HepG2 (cell line): Measurements from ENCODE around the gene PPP1R12B. TPM values are rescaled to one million over a fixed set of nuclear protein-coding genes. Genes with fewer than 3 reads are reported as not detected.
"Not testable (repeated sequence)": the region's sequence is repeated elsewhere in the genome, so short reads cannot be mapped to it uniquely, and the experiment has no call there.

Source experiments
- ATAC-seq: fragments of 200-7000 bp; cut with Tn5 transposase; 3 replicates; pipeline ENCODE4 v1.9.1; 2020; ENCODE audit warnings: mild to moderate bottlenecking, moderate library complexity
- BruUV-seq: library from RNA; stranded (reverse); fragments of 400-500 nt; replicated peaks from 2 replicates; lab custom pipeline; 2021; lab: Mats Ljungman, UMichigan
- CTCF ChIA-PET: fragments of 300-600 bp; formaldehyde crosslinking; extraction: SDS; loops from one replicate; lab custom pipeline; 2021; ENCODE audit warnings: low total read pairs, inconsistent platforms, low intra/inter-chr PET ratio; lab: Yijun Ruan, JAX
- POLR2A ChIA-PET: fragments of 350-600 bp; sonication (Branson Sonifier 250); formaldehyde crosslinking; loops from one replicate; lab custom pipeline; 2020; ENCODE audit warnings: antibody characterized with exemption, inconsistent platforms; lab: Yijun Ruan, JAX
- DNase-seq: peaks from one replicate; pipeline ENCODE4 v3.0.0-alpha.2; 2015; ENCODE audit warnings: low spot score
- FAIRE-seq: peaks from 3 replicates; lab custom pipeline; 2011; peaks lifted over from hg19 to GRCh38; lab: Jason Lieb, UNC
- H2AFZ ChIP-seq: one replicate; pipeline ENCODE4 v1.6.1; 2011; ENCODE audit warnings: low read length, inconsistent platforms
- H3K27ac ChIP-seq: fragments of 300-600 bp; 3 replicates; pipeline ENCODE4 v1.8.0; 2011; ENCODE audit warnings: mixed run types, mild to moderate bottlenecking, mixed read lengths, low read length, inconsistent platforms; ENCODE audit not compliant: insufficient read depth; ENCODE audit errors: extremely low read length
- H3K27me3 ChIP-seq, 2 experiments: fragments of 200-600 bp in 1 of 2; 2 replicates in 1 of 2; 3 replicates in 1 of 2; pipeline versions ENCODE4 v1.6.0 to v1.8.0; 2011; ENCODE audit warnings: low read length in 2 of 2, mild to moderate bottlenecking in 2 of 2, moderate library complexity in 2 of 2, inconsistent platforms in 1 of 2; ENCODE audit not compliant: insufficient read depth in 2 of 2, control insufficient read depth in 1 of 2
- H3K36me3 ChIP-seq, 2 experiments: fragments of 200-600 bp in 1 of 2; replicated peaks in 1 of 2; 2 replicates in 1 of 2; 3 replicates in 1 of 2; pipeline versions ENCODE4 v1.5.1 to v1.8.0; 2011; ENCODE audit warnings: low read length in 2 of 2, inconsistent platforms in 1 of 2; ENCODE audit not compliant: insufficient read depth in 2 of 2, control insufficient read depth in 1 of 2
- H3K4me1 ChIP-seq: 2 replicates; pipeline ENCODE4 v1.5.1; 2012; ENCODE audit warnings: low read length, inconsistent platforms; ENCODE audit not compliant: insufficient read depth
- H3K4me2 ChIP-seq: 2 replicates; pipeline ENCODE4 v1.6.0; 2011; ENCODE audit warnings: low read depth, low read length, inconsistent platforms
- H3K4me3 ChIP-seq, 3 experiments: fragments of 200-600 bp in 1 of 3; sonication (generic), shearing (Covaris generic) in 1 of 3; replicated peaks in 1 of 3; 2 replicates each; pipeline ENCODE4 v1.5.1; 2011 to 2016; ENCODE audit warnings: low read length in 3 of 3, inconsistent platforms in 2 of 3, low read depth in 2 of 3, mild to moderate bottlenecking in 2 of 3, control low read depth in 1 of 3, mixed read lengths in 1 of 3; ENCODE audit not compliant: insufficient read depth in 1 of 3
- H3K79me2 ChIP-seq: one replicate; pipeline ENCODE4 v1.6.1; 2011; ENCODE audit warnings: low read length, inconsistent platforms; ENCODE audit not compliant: insufficient read depth
- H3K9ac ChIP-seq: 2 replicates; pipeline ENCODE4 v1.6.0; 2011; ENCODE audit warnings: mild to moderate bottlenecking, low read depth, low read length, inconsistent platforms; ENCODE audit not compliant: insufficient read depth
- H3K9me3 ChIP-seq: 2 replicates; pipeline ENCODE4 v1.5.1; 2012; ENCODE audit warnings: mild to moderate bottlenecking, low read length
- H4K20me1 ChIP-seq: 2 replicates; pipeline ENCODE4 v1.6.0; 2011; ENCODE audit warnings: inconsistent platforms, mild to moderate bottlenecking, low read length, moderate library complexity; ENCODE audit not compliant: insufficient read depth
- CBX1 ChIP-seq: IDR thresholded peaks from one replicate; pipeline ENCODE4 v1.6.1; 2016; ENCODE audit warnings: antibody characterized with exemption, low read depth
- FOXA1 ChIP-seq, 2 experiments: fragments of 450-650 bp in 1 of 2; sonication (generic) in 1 of 2; formaldehyde crosslinking in 1 of 2; IDR thresholded peaks; 2 replicates each; pipeline versions ENCODE4 v1.4.0 to v1.6.1; 2016 to 2020; ENCODE audit warnings: missing genetic modification reagents in 1 of 2
- KLF12 ChIP-seq: sonication (generic); formaldehyde crosslinking; IDR thresholded peaks from 2 replicates; pipeline ENCODE4 v1.4.0; 2020; ENCODE audit warnings: missing genetic modification reagents, borderline replicate concordance
- RBFOX2 ChIP-seq: fragments of 200-400 bp; formaldehyde crosslinking; IDR thresholded peaks from 2 replicates; pipeline ENCODE4 v1.6.1; 2017; ENCODE audit warnings: low read depth, mild to moderate bottlenecking, low read length
- ZNF12 ChIP-seq: sonication (generic); formaldehyde crosslinking; IDR thresholded peaks from 2 replicates; pipeline ENCODE4 v1.5.0; 2020; ENCODE audit warnings: missing genetic modification reagents
- ZNF253 ChIP-seq: sonication (generic); formaldehyde crosslinking; IDR thresholded peaks from 2 replicates; pipeline ENCODE4 v1.8.0; 2022; ENCODE audit warnings: mild to moderate bottlenecking, missing genetic modification reagents, borderline replicate concordance
- ZNF563 ChIP-seq: sonication (generic); formaldehyde crosslinking; IDR thresholded peaks from 2 replicates; pipeline ENCODE4 v1.8.0; 2022; ENCODE audit warnings: mild to moderate bottlenecking, moderate library complexity, missing genetic modification reagents
- WGBS: methylation state at CpG from one replicate; pipeline ENCODE4 v1.1.6; 2017; ENCODE audit warnings: low lambda C conversion rate; 5-methylcytosine and 5-hydroxymethylcytosine counted together
- in situ Hi-C: cut with HindIII; loops from 2 replicates; pipeline ENCODE4 v1.10.0; 2017; ENCODE audit warnings: low pct_unique_long_range_greater_than_20kb; ENCODE audit not compliant: extremely low pct_ligation_motif_present
- intact Hi-C: fragments of 100-400 bp; cut with micrococcal nuclease; formaldehyde crosslinking; loops from one replicate; pipeline ENCODE4 v1.10.0; 2022; ENCODE audit not compliant: unreplicated experiment
- polyA plus RNA-seq, 8 experiments: library from polyadenylated mRNA; depleted of rRNA in 3 of 8; stranded (reverse) in 7 of 8; unstranded in 1 of 8; fragments of >200 nt; fragmentation: Illumina TruSeq in 4 of 8; extraction: Trizol in 4 of 8; gene quantifications; 2 replicates each; pipeline versions ENCODE4 v1.2.1 to v1.2.3, GENCODE V29; 2011 to 2016; ENCODE audit warnings: low read depth in 4 of 8, missing spikeins in 1 of 8, mixed read lengths in 1 of 8; ENCODE audit not compliant: insufficient read depth in 1 of 8
- total RNA-seq, 5 experiments: library from RNA; depleted of rRNA; stranded (reverse); fragments of >200 nt; fragmentation: Illumina TruSeq; extraction: Trizol; gene quantifications; 2 replicates each; pipeline ENCODE4 v1.2.3, GENCODE V29; 2016; ENCODE audit warnings: low read depth in 1 of 5
- TF ChIP-seq, protein P1 (sequence below): IDR thresholded peaks from 2 replicates; pipeline ENCODE4 v1.6.1; 2016; ENCODE audit warnings: mild to moderate bottlenecking
- TF ChIP-seq, protein P2 (sequence below): conservative IDR thresholded peaks from 2 replicates; pipeline ENCODE4 v1.6.1; 2018; ENCODE audit warnings: missing genetic modification reagents
- TF ChIP-seq, protein P3 (sequence below): sonication (generic); formaldehyde crosslinking; IDR thresholded peaks from 2 replicates; pipeline ENCODE4 v1.8.1; 2023; ENCODE audit warnings: mild to moderate bottlenecking, moderate library complexity, missing genetic modification reagents

PPP1R12B gene
- total and polyA plus RNA-seq, 2 of the 13 experiments (the other 11 are each of a cell fraction or from before 2014, with no cell fraction given) = 12.0 to 13.6 TPM

DNA sequence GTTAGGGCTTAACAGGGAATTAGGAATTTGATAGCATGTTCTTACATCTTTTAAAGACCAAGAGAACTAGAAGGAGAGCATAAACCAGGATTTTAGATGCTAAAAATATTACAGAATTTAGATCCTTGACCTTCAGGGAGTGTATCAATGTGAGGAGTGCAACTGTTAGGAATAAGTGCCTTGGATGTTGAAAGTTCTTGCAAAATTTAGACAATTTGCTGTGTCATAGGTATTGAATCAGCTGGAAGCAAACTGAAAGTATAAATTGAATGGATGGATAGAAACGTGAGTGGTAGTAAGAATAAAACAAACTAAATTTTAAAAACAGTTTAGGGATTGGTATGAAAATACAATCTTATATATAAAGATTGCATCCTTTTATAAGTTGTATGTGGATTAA is 27.7 kb downstream of the PPP1R12B start (continued):
- TF ChIP-seq ZNF253 (CRISPR knock-in tag) = no peak
- TF ChIP-seq, protein P1, sequence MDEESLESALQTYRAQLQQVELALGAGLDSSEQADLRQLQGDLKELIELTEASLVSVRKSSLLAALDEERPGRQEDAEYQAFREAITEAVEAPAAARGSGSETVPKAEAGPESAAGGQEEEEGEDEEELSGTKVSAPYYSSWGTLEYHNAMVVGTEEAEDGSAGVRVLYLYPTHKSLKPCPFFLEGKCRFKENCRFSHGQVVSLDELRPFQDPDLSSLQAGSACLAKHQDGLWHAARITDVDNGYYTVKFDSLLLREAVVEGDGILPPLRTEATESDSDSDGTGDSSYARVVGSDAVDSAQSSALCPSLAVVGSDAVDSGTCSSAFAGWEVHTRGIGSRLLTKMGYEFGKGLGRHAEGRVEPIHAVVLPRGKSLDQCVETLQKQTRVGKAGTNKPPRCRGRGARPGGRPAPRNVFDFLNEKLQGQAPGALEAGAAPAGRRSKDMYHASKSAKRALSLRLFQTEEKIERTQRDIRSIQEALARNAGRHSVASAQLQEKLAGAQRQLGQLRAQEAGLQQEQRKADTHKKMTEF = no peak
- no peak for TF ChIP-seq ZNF563
- TF ChIP-seq, protein P2, sequence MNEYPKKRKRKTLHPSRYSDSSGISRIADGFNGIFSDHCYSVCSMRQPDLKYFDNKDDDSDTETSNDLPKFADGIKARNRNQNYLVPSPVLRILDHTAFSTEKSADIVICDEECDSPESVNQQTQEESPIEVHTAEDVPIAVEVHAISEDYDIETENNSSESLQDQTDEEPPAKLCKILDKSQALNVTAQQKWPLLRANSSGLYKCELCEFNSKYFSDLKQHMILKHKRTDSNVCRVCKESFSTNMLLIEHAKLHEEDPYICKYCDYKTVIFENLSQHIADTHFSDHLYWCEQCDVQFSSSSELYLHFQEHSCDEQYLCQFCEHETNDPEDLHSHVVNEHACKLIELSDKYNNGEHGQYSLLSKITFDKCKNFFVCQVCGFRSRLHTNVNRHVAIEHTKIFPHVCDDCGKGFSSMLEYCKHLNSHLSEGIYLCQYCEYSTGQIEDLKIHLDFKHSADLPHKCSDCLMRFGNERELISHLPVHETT (CRISPR knock-in tag) = no peak
- TF ChIP-seq, protein P3, sequence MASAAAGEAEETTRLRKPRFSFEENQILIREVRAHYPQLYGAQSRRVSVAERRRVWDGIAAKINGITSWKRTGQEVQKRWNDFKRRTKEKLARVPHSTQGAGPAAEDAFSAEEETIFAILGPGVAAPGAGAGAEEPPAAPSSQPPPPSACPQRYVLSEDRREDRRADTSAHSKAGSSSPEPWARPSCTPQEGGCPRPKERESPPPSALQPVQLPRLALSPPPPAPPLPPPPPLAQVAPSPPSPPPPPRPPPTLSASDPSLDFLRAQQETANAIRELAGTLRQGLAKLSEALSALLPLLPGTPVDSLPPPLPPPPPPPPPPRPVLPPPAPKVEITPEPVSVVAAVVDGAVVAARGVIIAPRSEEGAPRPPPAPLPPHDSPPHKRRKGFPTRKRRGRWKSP (CRISPR knock-in tag) = no peak
- TF ChIP-seq KLF12 (CRISPR knock-in tag) = no peak
- no peak for TF ChIP-seq CBX1
- no peak for TF ChIP-seq ZNF12 (CRISPR knock-in tag)
- TF ChIP-seq RBFOX2 = no peak

DNA sequence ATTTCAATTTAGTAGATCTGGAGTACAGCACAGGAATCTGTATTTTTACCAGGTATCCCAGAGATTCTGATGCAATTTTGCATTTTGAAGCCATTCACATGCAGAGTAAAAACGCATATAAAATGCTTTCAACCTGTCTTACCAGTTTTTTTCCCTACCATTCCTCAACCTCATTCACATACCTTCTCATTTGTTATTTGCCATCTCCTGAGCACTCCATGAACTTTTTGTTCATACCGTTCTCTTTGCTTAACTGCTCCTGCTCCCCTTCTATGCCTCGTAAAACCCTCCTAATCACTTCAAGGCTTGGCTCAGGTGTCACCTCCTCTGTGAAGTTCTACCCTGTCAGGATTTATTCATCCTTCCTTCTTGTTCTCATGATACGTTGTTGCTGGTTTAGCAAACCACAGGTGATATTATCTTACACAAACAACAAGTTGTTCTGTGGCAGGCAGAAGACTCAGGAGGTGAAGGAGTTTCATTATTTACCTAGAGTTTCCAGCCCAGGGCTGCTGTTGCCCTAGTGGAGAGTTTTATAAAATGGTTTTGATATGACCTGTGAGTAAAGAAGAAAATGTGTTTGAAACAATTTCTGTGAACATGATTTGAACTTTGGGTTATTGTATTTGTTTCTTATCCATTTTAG is 31.5 kb downstream of the PPP1R12B start:
- not testable (repeated sequence) for FAIRE-seq, BruUV-seq
- intact Hi-C loops = loop anchor here (5.0 kb wide), 1 partner anchor 38 kb away; the partner anchor contains the start of gene UBE2T

More for the DNA sequence above, 31.5 kb downstream of the PPP1R12B start:
- in situ Hi-C loops; H2AFZ ChIP-seq; H3K9me3 ChIP-seq; POLR2A ChIA-PET; CTCF ChIA-PET; H3K4me3 ChIP-seq; H4K20me1 ChIP-seq; H3K27me3 ChIP-seq; H3K9ac ChIP-seq; H3K36me3 ChIP-seq; H3K79me2 ChIP-seq; TF ChIP-seq FOXA1 (IDR thresholded peaks at IDR 0.05): not testable (repeated sequence)
- 0 out of 2 replicates have a peak, but pooled peaks have one; percentile 10 for TF ChIP-seq FOXA1 (CRISPR knock-in tag; IDR thresholded peaks at IDR 0.05)
- WGBS = 38% methylated on average over 4 of the region's 4 CpGs
- Histone ChIP-seq H3K4me2 (peak overlapping the region; percentile 37; the same call in 1 of the 2 replicates), H3K27ac (peak overlapping the region; percentile 26), H3K4me1 (peaks cover 18% of the 10 kb centered on the region)
- DNase-seq = peak; percentile 10
- peak; percentile 74 for ATAC-seq
